WTC11 (cell line): ENCODE measurements around the gene NNMT. TPM values are rescaled to one million over a fixed set of nuclear protein-coding genes. Genes with fewer than 3 reads are reported as not detected.

Source experiments
- ATAC-seq: fragments of 200-7000 bp; cut with Tn5 transposase; 2 replicates; pipeline ENCODE4 v1.10.0; 2021; ENCODE audit warnings: mild to moderate bottlenecking, moderate library complexity
- CTCF ChIA-PET: fragments of 300-600 bp; sonication (Branson Sonifier 250); formaldehyde crosslinking; loops from one replicate; lab custom pipeline; 2021; ENCODE audit warnings: antibody characterized with exemption; lab: Charles Lee
- POLR2A ChIA-PET: fragments of 350-600 bp; sonication (Branson Sonifier 250); formaldehyde crosslinking; loops from one replicate; lab custom pipeline; 2021; ENCODE audit warnings: antibody characterized with exemption; lab: Charles Lee
- DNase-seq: peaks from one replicate; pipeline ENCODE4 v3.0.0; 2021; ENCODE audit warnings: low spot score
- H3K27ac Mint-ChIP-seq: 2 replicates; pipeline ENCODE4 v1.8.0; 2021; ENCODE audit warnings: mixed read lengths
- H3K27me3 Mint-ChIP-seq: 2 replicates; pipeline ENCODE4 v1.8.0; 2021; ENCODE audit warnings: low read depth, mild to moderate bottlenecking, moderate library complexity, mixed read lengths
- H3K36me3 Mint-ChIP-seq: 2 replicates; pipeline ENCODE4 v1.8.0; 2021; ENCODE audit warnings: mixed read lengths
- H3K4me1 Mint-ChIP-seq: 2 replicates; pipeline ENCODE4 v1.8.0; 2022; ENCODE audit warnings: mixed read lengths
- H3K4me3 Mint-ChIP-seq: 2 replicates; pipeline ENCODE4 v1.8.0; 2021; ENCODE audit warnings: mild to moderate bottlenecking, moderate library complexity, mixed read lengths
- H3K9me3 Mint-ChIP-seq: 2 replicates; pipeline ENCODE4 v1.8.0; 2021; ENCODE audit warnings: mixed read lengths
- AFF4 ChIP-seq: sonication (generic); formaldehyde crosslinking; IDR thresholded peaks from 2 replicates; pipeline ENCODE4 v1.8.1; 2023; ENCODE audit warnings: mild to moderate bottlenecking, missing genetic modification reagents, borderline replicate concordance
- ATF2 ChIP-seq: sonication (generic); formaldehyde crosslinking; IDR thresholded peaks from 2 replicates; pipeline ENCODE4 v1.8.1; 2022; ENCODE audit warnings: low read depth, missing genetic modification reagents, borderline replicate concordance
- CREM ChIP-seq: sonication (generic); formaldehyde crosslinking; IDR thresholded peaks from 2 replicates; pipeline ENCODE4 v1.8.1; 2022; ENCODE audit warnings: mild to moderate bottlenecking, missing genetic modification reagents, moderate library complexity
- EMX1 ChIP-seq: fragments of 250-450 bp; sonication (Bioruptor Pico); IDR thresholded peaks from 2 replicates; pipeline ENCODE4 v1.8.0; 2021; ENCODE audit warnings: mild to moderate bottlenecking
- ESRRA ChIP-seq: sonication (generic); formaldehyde crosslinking; IDR thresholded peaks from 2 replicates; pipeline ENCODE4 v1.8.1; 2022; ENCODE audit warnings: mild to moderate bottlenecking, missing genetic modification reagents, borderline replicate concordance
- FOXK1 ChIP-seq: sonication (generic); formaldehyde crosslinking; IDR thresholded peaks from 2 replicates; pipeline ENCODE4 v1.8.0; 2022; ENCODE audit warnings: mild to moderate bottlenecking, moderate library complexity, missing genetic modification reagents
- HMGA2 ChIP-seq: fragments of 250-450 bp; sonication (Bioruptor Pico); IDR thresholded peaks from 2 replicates; pipeline ENCODE4 v1.4.0; 2021; ENCODE audit warnings: mild to moderate bottlenecking, moderate library complexity
- MAX ChIP-seq: sonication (generic); formaldehyde crosslinking; IDR thresholded peaks from 2 replicates; pipeline ENCODE4 v1.8.0; 2022; ENCODE audit warnings: mild to moderate bottlenecking, missing genetic modification reagents
- NFE2L1 ChIP-seq: sonication (generic); formaldehyde crosslinking; IDR thresholded peaks from 2 replicates; pipeline ENCODE4 v1.8.1; 2023; ENCODE audit warnings: missing genetic modification reagents
- NR2C2 ChIP-seq: sonication (generic); formaldehyde crosslinking; IDR thresholded peaks from 2 replicates; pipeline ENCODE4 v1.8.0; 2022; ENCODE audit warnings: mild to moderate bottlenecking, missing genetic modification reagents
- RELA ChIP-seq: sonication (generic); formaldehyde crosslinking; IDR thresholded peaks from 2 replicates; pipeline ENCODE4 v1.8.1; 2022; ENCODE audit warnings: missing genetic modification reagents, mild to moderate bottlenecking, borderline replicate concordance
- SMAD3 ChIP-seq: sonication (generic); formaldehyde crosslinking; IDR thresholded peaks from 2 replicates; pipeline ENCODE4 v1.8.0; 2022; ENCODE audit warnings: missing genetic modification reagents, mild to moderate bottlenecking, borderline replicate concordance
- ZNF512 ChIP-seq: sonication (generic); formaldehyde crosslinking; IDR thresholded peaks from 2 replicates; pipeline ENCODE4 v1.8.1; 2022; ENCODE audit warnings: missing genetic modification reagents, borderline replicate concordance
- total RNA-seq: library from RNA; stranded (reverse); gene quantifications from 3 replicates; pipeline ENCODE4 v1.2.3, GENCODE V29; 2021
- TF ChIP-seq, protein P1 (sequence below): fragments of 250-450 bp; sonication (Bioruptor Pico); IDR thresholded peaks from 2 replicates; pipeline ENCODE4 v1.8.0; 2021; ENCODE audit warnings: mild to moderate bottlenecking
- TF ChIP-seq, protein P2 (sequence below): sonication (generic); formaldehyde crosslinking; conservative IDR thresholded peaks from 2 replicates; pipeline ENCODE4 v1.8.1; 2022; ENCODE audit warnings: mild to moderate bottlenecking, missing genetic modification reagents
- TF ChIP-seq, protein P3 (sequence below): sonication (generic); formaldehyde crosslinking; conservative IDR thresholded peaks from 2 replicates; pipeline ENCODE4 v1.8.1; 2023; ENCODE audit warnings: mild to moderate bottlenecking, low read depth, missing genetic modification reagents, moderate library complexity
- TF ChIP-seq, protein P4 (sequence below): sonication (generic); formaldehyde crosslinking; IDR thresholded peaks from 2 replicates; pipeline ENCODE4 v1.8.0; 2022; ENCODE audit warnings: missing genetic modification reagents

Gene NNMT
- total RNA-seq, 1 experiment from 2014 or later: 0.50 TPM

- Mint-ChIP-seq H3K36me3 (no peaks in the 10 kb centered on the region), H3K9me3 (no peaks in the 10 kb centered on the region), H3K4me3 (no peak overlapping the region), H3K4me1 (peaks cover 32% of the 10 kb centered on the region), H3K27ac (no peak overlapping the region), H3K27me3 (no peaks in the 10 kb centered on the region; the same call in 1 of the 2 replicates)
- no peak for DNase-seq
- TF ChIP-seq MAX (CRISPR knock-in tag) (no peak), ZNF512 (CRISPR knock-in tag) (no peak), ATF2 (CRISPR knock-in tag) (no peak), FOXK1 (CRISPR knock-in tag) (no peak), ESRRA (no peak), AFF4 (CRISPR knock-in tag) (no peak), CREM (CRISPR knock-in tag) (no peak), EMX1 (CRISPR knock-in tag) (no peak), RELA (CRISPR knock-in tag) (no peak), NR2C2 (CRISPR knock-in tag) (no peak)
- TF ChIP-seq, protein P1, sequence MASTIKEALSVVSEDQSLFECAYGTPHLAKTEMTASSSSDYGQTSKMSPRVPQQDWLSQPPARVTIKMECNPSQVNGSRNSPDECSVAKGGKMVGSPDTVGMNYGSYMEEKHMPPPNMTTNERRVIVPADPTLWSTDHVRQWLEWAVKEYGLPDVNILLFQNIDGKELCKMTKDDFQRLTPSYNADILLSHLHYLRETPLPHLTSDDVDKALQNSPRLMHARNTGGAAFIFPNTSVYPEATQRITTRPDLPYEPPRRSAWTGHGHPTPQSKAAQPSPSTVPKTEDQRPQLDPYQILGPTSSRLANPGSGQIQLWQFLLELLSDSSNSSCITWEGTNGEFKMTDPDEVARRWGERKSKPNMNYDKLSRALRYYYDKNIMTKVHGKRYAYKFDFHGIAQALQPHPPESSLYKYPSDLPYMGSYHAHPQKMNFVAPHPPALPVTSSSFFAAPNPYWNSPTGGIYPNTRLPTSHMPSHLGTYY (CRISPR knock-in tag): no peak
- TF ChIP-seq, protein P2, sequence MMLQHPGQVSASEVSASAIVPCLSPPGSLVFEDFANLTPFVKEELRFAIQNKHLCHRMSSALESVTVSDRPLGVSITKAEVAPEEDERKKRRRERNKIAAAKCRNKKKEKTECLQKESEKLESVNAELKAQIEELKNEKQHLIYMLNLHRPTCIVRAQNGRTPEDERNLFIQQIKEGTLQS: no peak
- CTCF ChIA-PET: interaction anchor here (1.0 to 10.6 kb wide), 6 partner anchors 8 to 350 kb away, joined by 3 to 151 read pairs (median 4); no protein-coding TSS in a partner anchor
- POLR2A ChIA-PET: interaction anchor here (0.6 kb wide), 2 partner anchors 72 to 340 kb away, joined by 3 to 4 read pairs; no protein-coding TSS in a partner anchor
- ATAC-seq: no peak
These were observed 39.8 kb upstream of the NNMT start for GRCh38 chr11:114256176-114256966.

DNA sequence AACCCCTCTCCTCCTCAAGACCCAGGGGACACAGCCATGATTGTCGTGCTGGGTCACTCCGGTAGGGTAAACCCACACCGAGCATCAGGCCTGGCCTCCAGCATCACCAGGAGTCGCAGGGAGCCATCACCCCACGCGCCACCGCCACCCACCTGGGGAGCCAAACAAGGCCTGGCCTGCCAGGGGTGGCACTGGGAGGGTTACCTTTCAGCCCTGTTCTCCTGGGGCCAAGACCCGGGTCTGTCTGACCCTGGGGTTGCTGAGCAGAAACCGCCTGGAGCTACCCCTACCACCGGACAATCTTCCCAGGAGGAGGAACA, 39.3 kb upstream of the NNMT start:
- Mint-ChIP-seq H3K27me3 (no peaks in the 10 kb centered on the region; the same call in 1 of the 2 replicates), H3K4me3 (no peak overlapping the region), H3K4me1 (peaks cover 26% of the 10 kb centered on the region), H3K9me3 (no peaks in the 10 kb centered on the region), H3K36me3 (no peaks in the 10 kb centered on the region), H3K27ac (no peak overlapping the region)
- CTCF ChIA-PET: interaction anchor here (0.8 to 10.6 kb wide), 9 partner anchors 8 to 361 kb away, joined by 3 to 151 read pairs (median 4); no protein-coding TSS in a partner anchor
- POLR2A ChIA-PET: no interaction called here
- ATAC-seq (no peak), DNase-seq (no peak)
- TF ChIP-seq, protein P3, sequence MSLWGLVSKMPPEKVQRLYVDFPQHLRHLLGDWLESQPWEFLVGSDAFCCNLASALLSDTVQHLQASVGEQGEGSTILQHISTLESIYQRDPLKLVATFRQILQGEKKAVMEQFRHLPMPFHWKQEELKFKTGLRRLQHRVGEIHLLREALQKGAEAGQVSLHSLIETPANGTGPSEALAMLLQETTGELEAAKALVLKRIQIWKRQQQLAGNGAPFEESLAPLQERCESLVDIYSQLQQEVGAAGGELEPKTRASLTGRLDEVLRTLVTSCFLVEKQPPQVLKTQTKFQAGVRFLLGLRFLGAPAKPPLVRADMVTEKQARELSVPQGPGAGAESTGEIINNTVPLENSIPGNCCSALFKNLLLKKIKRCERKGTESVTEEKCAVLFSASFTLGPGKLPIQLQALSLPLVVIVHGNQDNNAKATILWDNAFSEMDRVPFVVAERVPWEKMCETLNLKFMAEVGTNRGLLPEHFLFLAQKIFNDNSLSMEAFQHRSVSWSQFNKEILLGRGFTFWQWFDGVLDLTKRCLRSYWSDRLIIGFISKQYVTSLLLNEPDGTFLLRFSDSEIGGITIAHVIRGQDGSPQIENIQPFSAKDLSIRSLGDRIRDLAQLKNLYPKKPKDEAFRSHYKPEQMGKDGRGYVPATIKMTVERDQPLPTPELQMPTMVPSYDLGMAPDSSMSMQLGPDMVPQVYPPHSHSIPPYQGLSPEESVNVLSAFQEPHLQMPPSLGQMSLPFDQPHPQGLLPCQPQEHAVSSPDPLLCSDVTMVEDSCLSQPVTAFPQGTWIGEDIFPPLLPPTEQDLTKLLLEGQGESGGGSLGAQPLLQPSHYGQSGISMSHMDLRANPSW: no peak
- TF ChIP-seq SMAD3 (CRISPR knock-in tag): no peak
- TF ChIP-seq HMGA2 (CRISPR knock-in tag): no peak
- no peak for TF ChIP-seq NFE2L1 (CRISPR knock-in tag)
- TF ChIP-seq, protein P4, sequence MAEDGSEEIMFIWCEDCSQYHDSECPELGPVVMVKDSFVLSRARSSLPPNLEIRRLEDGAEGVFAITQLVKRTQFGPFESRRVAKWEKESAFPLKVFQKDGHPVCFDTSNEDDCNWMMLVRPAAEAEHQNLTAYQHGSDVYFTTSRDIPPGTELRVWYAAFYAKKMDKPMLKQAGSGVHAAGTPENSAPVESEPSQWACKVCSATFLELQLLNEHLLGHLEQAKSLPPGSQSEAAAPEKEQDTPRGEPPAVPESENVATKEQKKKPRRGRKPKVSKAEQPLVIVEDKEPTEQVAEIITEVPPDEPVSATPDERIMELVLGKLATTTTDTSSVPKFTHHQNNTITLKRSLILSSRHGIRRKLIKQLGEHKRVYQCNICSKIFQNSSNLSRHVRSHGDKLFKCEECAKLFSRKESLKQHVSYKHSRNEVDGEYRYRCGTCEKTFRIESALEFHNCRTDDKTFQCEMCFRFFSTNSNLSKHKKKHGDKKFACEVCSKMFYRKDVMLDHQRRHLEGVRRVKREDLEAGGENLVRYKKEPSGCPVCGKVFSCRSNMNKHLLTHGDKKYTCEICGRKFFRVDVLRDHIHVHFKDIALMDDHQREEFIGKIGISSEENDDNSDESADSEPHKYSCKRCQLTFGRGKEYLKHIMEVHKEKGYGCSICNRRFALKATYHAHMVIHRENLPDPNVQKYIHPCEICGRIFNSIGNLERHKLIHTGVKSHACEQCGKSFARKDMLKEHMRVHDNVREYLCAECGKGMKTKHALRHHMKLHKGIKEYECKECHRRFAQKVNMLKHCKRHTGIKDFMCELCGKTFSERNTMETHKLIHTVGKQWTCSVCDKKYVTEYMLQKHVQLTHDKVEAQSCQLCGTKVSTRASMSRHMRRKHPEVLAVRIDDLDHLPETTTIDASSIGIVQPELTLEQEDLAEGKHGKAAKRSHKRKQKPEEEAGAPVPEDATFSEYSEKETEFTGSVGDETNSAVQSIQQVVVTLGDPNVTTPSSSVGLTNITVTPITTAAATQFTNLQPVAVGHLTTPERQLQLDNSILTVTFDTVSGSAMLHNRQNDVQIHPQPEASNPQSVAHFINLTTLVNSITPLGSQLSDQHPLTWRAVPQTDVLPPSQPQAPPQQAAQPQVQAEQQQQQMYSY: no peak
